ENCODE measurements around the gene GNG12.

GNG12 gene

GRCh38 chr1:67879485-67879884 lies 46.2 kb upstream of the GNG12 start:
- no peaks in the 10 kb centered on the region for H3K36me3 ChIP-seq (ENCODE audit: insufficient read depth, low read length)
- H3K9me3 ChIP-seq (ENCODE audit: insufficient read depth, low read depth, low read length) = no peaks in the 10 kb centered on the region

GRCh38 chr1:67874501-67875111 lies 41.3 kb upstream of the GNG12 start:
- Histone ChIP-seq H3K27me3 (ENCODE audit: insufficient read depth, low read length, poor library complexity, severe bottlenecking) (no peaks in the 10 kb centered on the region), H3K4me2 (ENCODE audit: low read depth, low read length, poor library complexity, severe bottlenecking) (no peak overlapping the region), H3F3A (ENCODE audit: low read depth) (no peaks in the 10 kb centered on the region), H3K4me3 (ENCODE audit: low read length, poor library complexity, severe bottlenecking) (no peak overlapping the region), H3K79me2 (ENCODE audit: insufficient read depth, low read length) (no peaks in the 10 kb centered on the region), H3K9me2 (replicated peaks; ENCODE audit: low read depth, low read length) (0 out of 2 replicates have a peak, but pooled peaks cover 3% of the 10 kb centered on the region), H3K9me3 (ENCODE audit: insufficient read depth, low read depth, low read length) (no peaks in the 10 kb centered on the region), H4K20me1 (ENCODE audit: insufficient read depth, low read length, poor library complexity, severe bottlenecking) (no peaks in the 10 kb centered on the region), H3K4me1 (ENCODE audit: insufficient read depth, low read length, poor library complexity, severe bottlenecking) (no peaks in the 10 kb centered on the region), H2AFZ (ENCODE audit: low read length) (no peak overlapping the region), H3K36me3 (ENCODE audit: insufficient read depth, low read length) (no peaks in the 10 kb centered on the region), H3K9ac (ENCODE audit: low read depth, low read length, poor library complexity, severe bottlenecking) (no peak overlapping the region)
- no peak for TF ChIP-seq EZH2phosphoT487 (IDR thresholded peaks at IDR 0.05; ENCODE audit: borderline replicate concordance)
- TF ChIP-seq, protein P1, sequence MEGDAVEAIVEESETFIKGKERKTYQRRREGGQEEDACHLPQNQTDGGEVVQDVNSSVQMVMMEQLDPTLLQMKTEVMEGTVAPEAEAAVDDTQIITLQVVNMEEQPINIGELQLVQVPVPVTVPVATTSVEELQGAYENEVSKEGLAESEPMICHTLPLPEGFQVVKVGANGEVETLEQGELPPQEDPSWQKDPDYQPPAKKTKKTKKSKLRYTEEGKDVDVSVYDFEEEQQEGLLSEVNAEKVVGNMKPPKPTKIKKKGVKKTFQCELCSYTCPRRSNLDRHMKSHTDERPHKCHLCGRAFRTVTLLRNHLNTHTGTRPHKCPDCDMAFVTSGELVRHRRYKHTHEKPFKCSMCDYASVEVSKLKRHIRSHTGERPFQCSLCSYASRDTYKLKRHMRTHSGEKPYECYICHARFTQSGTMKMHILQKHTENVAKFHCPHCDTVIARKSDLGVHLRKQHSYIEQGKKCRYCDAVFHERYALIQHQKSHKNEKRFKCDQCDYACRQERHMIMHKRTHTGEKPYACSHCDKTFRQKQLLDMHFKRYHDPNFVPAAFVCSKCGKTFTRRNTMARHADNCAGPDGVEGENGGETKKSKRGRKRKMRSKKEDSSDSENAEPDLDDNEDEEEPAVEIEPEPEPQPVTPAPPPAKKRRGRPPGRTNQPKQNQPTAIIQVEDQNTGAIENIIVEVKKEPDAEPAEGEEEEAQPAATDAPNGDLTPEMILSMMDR (conservative IDR thresholded peaks at IDR 0.05; ENCODE audit: low read length) = no peak

More at GRCh38 chr1:67879485-67879884, 46.2 kb upstream of the GNG12 start:
- H3K4me3 ChIP-seq (ENCODE audit: low read length, poor library complexity, severe bottlenecking) = no peak overlapping the region
- TF ChIP-seq, protein P1 (conservative IDR thresholded peaks at IDR 0.05; ENCODE audit: low read length) = no peak
- no peak for TF ChIP-seq EZH2phosphoT487 (IDR thresholded peaks at IDR 0.05; ENCODE audit: borderline replicate concordance)
- H3K79me2 ChIP-seq (ENCODE audit: insufficient read depth, low read length) = no peaks in the 10 kb centered on the region
- H2AFZ ChIP-seq (ENCODE audit: low read length) = no peak overlapping the region
- H3K4me2 ChIP-seq (ENCODE audit: low read depth, low read length, poor library complexity, severe bottlenecking) = no peak overlapping the region
- H3K9ac ChIP-seq (ENCODE audit: low read depth, low read length, poor library complexity, severe bottlenecking) = no peak overlapping the region
- H3K27me3 ChIP-seq (ENCODE audit: insufficient read depth, low read length, poor library complexity, severe bottlenecking) = no peaks in the 10 kb centered on the region
- 0 out of 2 replicates have a peak, but pooled peaks cover 3% of the 10 kb centered on the region for H3K9me2 ChIP-seq (replicated peaks; ENCODE audit: low read depth, low read length)
- H3F3A ChIP-seq (ENCODE audit: low read depth) = no peaks in the 10 kb centered on the region
- no peaks in the 10 kb centered on the region for H3K4me1 ChIP-seq (ENCODE audit: insufficient read depth, low read length, poor library complexity, severe bottlenecking)
- H4K20me1 ChIP-seq (ENCODE audit: insufficient read depth, low read length, poor library complexity, severe bottlenecking) = no peaks in the 10 kb centered on the region

DNA sequence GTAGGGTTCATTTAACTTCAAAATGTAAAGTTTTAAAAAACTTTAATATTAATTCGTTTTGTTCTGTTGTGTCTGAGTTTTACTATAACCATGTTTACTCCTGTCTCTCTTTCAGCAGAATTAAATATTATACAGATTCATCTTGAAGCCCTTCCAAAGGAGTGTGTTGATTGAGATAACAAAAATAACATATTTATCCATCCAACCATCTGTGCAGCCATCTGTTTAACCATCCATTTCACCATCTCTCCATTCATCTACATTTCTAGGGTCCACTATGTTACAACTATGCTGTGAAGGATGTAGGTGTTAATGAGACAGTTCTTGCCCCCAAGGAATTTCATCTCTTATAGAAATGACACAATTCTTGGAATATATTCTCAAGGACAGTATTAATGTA lies 36.0 kb upstream of the GNG12 start:
- no peaks in the 10 kb centered on the region for H3K36me3 ChIP-seq (ENCODE audit: insufficient read depth, low read length)
- no peaks in the 10 kb centered on the region for H3K4me1 ChIP-seq (ENCODE audit: insufficient read depth, low read length, poor library complexity, severe bottlenecking)
- TF ChIP-seq, protein P1 (conservative IDR thresholded peaks at IDR 0.05; ENCODE audit: low read length) = no peak
- TF ChIP-seq EZH2phosphoT487 (IDR thresholded peaks at IDR 0.05; ENCODE audit: borderline replicate concordance) = no peak
- no peaks in the 10 kb centered on the region for H4K20me1 ChIP-seq (ENCODE audit: insufficient read depth, low read length, poor library complexity, severe bottlenecking)
- no peaks in the 10 kb centered on the region for H3K79me2 ChIP-seq (ENCODE audit: insufficient read depth, low read length)
- no peak overlapping the region for H3K4me3 ChIP-seq (ENCODE audit: low read length, poor library complexity, severe bottlenecking)
- H3K27me3 ChIP-seq (ENCODE audit: insufficient read depth, low read length, poor library complexity, severe bottlenecking) = no peaks in the 10 kb centered on the region
- H3K9me3 ChIP-seq (ENCODE audit: insufficient read depth, low read depth, low read length) = no peaks in the 10 kb centered on the region
- H3K4me2 ChIP-seq (ENCODE audit: low read depth, low read length, poor library complexity, severe bottlenecking) = no peak overlapping the region
- H3F3A ChIP-seq (ENCODE audit: low read depth) = no peaks in the 10 kb centered on the region
- no peaks in the 10 kb centered on the region for H3K9me2 ChIP-seq (replicated peaks; ENCODE audit: low read depth, low read length)
- no peak overlapping the region for H3K9ac ChIP-seq (ENCODE audit: low read depth, low read length, poor library complexity, severe bottlenecking)
- no peak overlapping the region for H2AFZ ChIP-seq (ENCODE audit: low read length)
